Uterus (tissue), 2 donors: ENCODE results near the gene HCRTR1.

ENCODE experiments used
- CTCF ChIP-seq, 4 experiments: fragments of 200-600 bp in 2 of 4; fragments of 450-650 bp in 2 of 4; sonication (generic) in 2 of 4; IDR thresholded peaks; one replicate each; pipeline ENCODE4 v1.5.1; 2016 to 2019; ENCODE audit warnings: antibody characterized with exemption in 4 of 4, mild to moderate bottlenecking in 2 of 4, moderate library complexity in 1 of 4
- POLR2A ChIP-seq, 2 donors: fragments of 450-650 bp; IDR thresholded peaks; one replicate each; pipeline ENCODE4 v1.6.1; 2016; ENCODE audit warnings: antibody characterized with exemption in 2 of 2, mild to moderate bottlenecking in 1 of 2, moderate library complexity in 1 of 2

GRCh38 chr1:31580891-31581603, 36.4 kb upstream of the HCRTR1 start:
- TF ChIP-seq CTCF (IDR thresholded peaks at IDR 0.05): no peak
- TF ChIP-seq POLR2A (IDR thresholded peaks at IDR 0.05): no peak
